IMR-90 (cell line): ENCODE measurements around the gene SRRM4. TPM values are rescaled to one million over a fixed set of nuclear protein-coding genes. Genes with fewer than 3 reads are reported as not detected.

Source experiments
- ATAC-seq: fragments of 200-7000 bp; cut with Tn5 transposase; 2 replicates; pipeline ENCODE4 v1.9.1; 2020; ENCODE audit warnings: low read depth, mild to moderate bottlenecking, moderate library complexity
- BruUV-seq: library from RNA; stranded (reverse); fragments of 400-500 nt; replicated peaks from 2 replicates; lab custom pipeline; 2021; lab: Mats Ljungman, UMichigan
- CTCF ChIA-PET: fragments of 300-600 bp; formaldehyde crosslinking; extraction: SDS; loops from one replicate; lab custom pipeline; 2021; ENCODE audit warnings: antibody characterized with exemption; lab: Yijun Ruan, JAX
- POLR2A ChIA-PET: fragments of 300-600 bp; sonication (Branson Sonifier 250); formaldehyde crosslinking; loops from one replicate; lab custom pipeline; 2022; ENCODE audit warnings: antibody characterized with exemption; ENCODE audit not compliant: unreplicated experiment; lab: Charles Lee
- DNase-seq: peaks from one replicate; pipeline ENCODE4 v3.0.0; 2013
- H2AFZ ChIP-seq: replicated peaks from 2 replicates; pipeline ENCODE3; 2013; ENCODE audit warnings: low read length, mild to moderate bottlenecking; ENCODE audit not compliant: poor library complexity
- H2AK5ac ChIP-seq: 2 replicates; pipeline ENCODE4 v1.6.1; 2013; ENCODE audit warnings: low read depth, low read length, inconsistent platforms
- H2AK9ac ChIP-seq: replicated peaks from 2 replicates; pipeline ENCODE3; 2013; ENCODE audit warnings: mild to moderate bottlenecking, low read depth, low read length, moderate library complexity; ENCODE audit not compliant: poor library complexity
- H2BK120ac ChIP-seq: 2 replicates; pipeline ENCODE4 v1.6.1; 2013; ENCODE audit warnings: low read depth, low read length, inconsistent platforms
- H2BK15ac ChIP-seq: 3 replicates; pipeline ENCODE4 v1.6.1; 2013; ENCODE audit warnings: low read depth, low read length, inconsistent platforms
- H2BK20ac ChIP-seq: 2 replicates; pipeline ENCODE4 v1.6.1; 2013; ENCODE audit warnings: low read depth, mild to moderate bottlenecking, inconsistent platforms, low read length, moderate library complexity
- H2BK5ac ChIP-seq: 2 replicates; pipeline ENCODE4 v1.6.1; 2013; ENCODE audit warnings: mild to moderate bottlenecking, low read depth, low read length, inconsistent platforms; ENCODE audit not compliant: poor library complexity, severe bottlenecking
- H3K14ac ChIP-seq: replicated peaks from 2 replicates; pipeline ENCODE4 v1.6.1; 2013; ENCODE audit warnings: low read depth, low read length, inconsistent platforms
- H3K18ac ChIP-seq: 2 replicates; pipeline ENCODE4 v1.6.1; 2013; ENCODE audit warnings: low read depth, low read length, control low read depth
- H3K23ac ChIP-seq: 2 replicates; pipeline ENCODE4 v1.6.1; 2013; ENCODE audit warnings: low read depth, low read length, inconsistent platforms
- H3K27ac ChIP-seq: 2 replicates; pipeline ENCODE4 v1.5.1; 2013; ENCODE audit warnings: mild to moderate bottlenecking, control low read depth, low read length; ENCODE audit not compliant: insufficient read depth
- H3K27me3 ChIP-seq: 2 replicates; pipeline ENCODE4 v1.6.1; 2013; ENCODE audit warnings: low read length; ENCODE audit not compliant: control insufficient read depth, insufficient read depth
- H3K36me3 ChIP-seq: 2 replicates; pipeline ENCODE4 v1.6.1; 2013; ENCODE audit warnings: low read length, mixed read lengths; ENCODE audit not compliant: control insufficient read depth, insufficient read depth
- H3K4ac ChIP-seq: 2 replicates; pipeline ENCODE4 v1.6.1; 2013; ENCODE audit warnings: low read depth, low read length, inconsistent platforms
- H3K4me1 ChIP-seq: 2 replicates; pipeline ENCODE4 v1.6.1; 2013; ENCODE audit warnings: low read length, mixed read lengths; ENCODE audit not compliant: control insufficient read depth, insufficient read depth
- H3K4me2 ChIP-seq: 2 replicates; pipeline ENCODE4 v1.6.1; 2013; ENCODE audit warnings: low read depth, mild to moderate bottlenecking, control low read depth, low read length, moderate library complexity
- H3K4me3 ChIP-seq: 2 replicates; pipeline ENCODE4 v1.5.1; 2013; ENCODE audit warnings: low read depth, mild to moderate bottlenecking, control low read depth, low read length, moderate library complexity; ENCODE audit not compliant: insufficient read depth
- H3K56ac ChIP-seq: 2 replicates; pipeline ENCODE4 v1.6.1; 2013; ENCODE audit warnings: low read length, inconsistent platforms; ENCODE audit not compliant: insufficient read depth; ENCODE audit errors: extremely low read depth
- H3K79me1 ChIP-seq, 2 experiments: 2 replicates each; pipeline ENCODE4 v1.6.1; 2013; ENCODE audit warnings: low read length in 2 of 2, inconsistent platforms in 1 of 2, low read depth in 1 of 2
- H3K9ac ChIP-seq: 2 replicates; pipeline ENCODE4 v1.6.1; 2013; ENCODE audit warnings: low read depth, low read length, control low read depth
- H3K9me1 ChIP-seq: 2 replicates; pipeline ENCODE4 v1.6.1; 2013; ENCODE audit warnings: low read length, inconsistent platforms; ENCODE audit not compliant: insufficient read depth
- H3K9me3 ChIP-seq: 2 replicates; pipeline ENCODE4 v1.6.1; 2013; ENCODE audit warnings: low read length; ENCODE audit not compliant: control insufficient read depth, insufficient read depth
- H4K20me1 ChIP-seq: 2 replicates; pipeline ENCODE4 v1.6.1; 2013; ENCODE audit warnings: low read length, inconsistent platforms; ENCODE audit not compliant: insufficient read depth
- H4K5ac ChIP-seq: 2 replicates; pipeline ENCODE4 v1.6.1; 2013; ENCODE audit warnings: mild to moderate bottlenecking, low read depth, low read length, control low read depth
- H4K8ac ChIP-seq, 2 experiments: 2 replicates each; pipeline ENCODE4 v1.6.1; 2013; ENCODE audit warnings: low read depth in 2 of 2, low read length in 2 of 2, control low read depth in 1 of 2, inconsistent platforms in 1 of 2
- H4K91ac ChIP-seq: 2 replicates; pipeline ENCODE4 v1.6.1; 2013; ENCODE audit warnings: low read depth, low read length, inconsistent platforms; ENCODE audit not compliant: insufficient read depth
- BHLHE40 ChIP-seq: fragments of 150-350 bp; IDR thresholded peaks from 2 replicates; pipeline ENCODE4 v1.6.1; 2016; ENCODE audit warnings: mild to moderate bottlenecking, low read depth, low read length
- CEBPB ChIP-seq: IDR thresholded peaks from 2 replicates; pipeline ENCODE4 v1.6.1; 2012; ENCODE audit warnings: low read depth, low read length, improper control_type of control experiment
- CHD1 ChIP-seq: IDR thresholded peaks from 2 replicates; pipeline ENCODE4 v1.6.1; 2012; ENCODE audit warnings: low read depth, low read length, improper control_type of control experiment
- ELK1 ChIP-seq: fragments of 150-350 bp; IDR thresholded peaks from 2 replicates; pipeline ENCODE4 v1.6.1; 2016; ENCODE audit warnings: low read depth, mild to moderate bottlenecking, low read length, moderate library complexity, borderline replicate concordance
- FOS ChIP-seq: fragments of 150-350 bp; IDR thresholded peaks from 2 replicates; pipeline ENCODE4 v1.6.1; 2016; ENCODE audit warnings: low read depth, low read length
- MAFK ChIP-seq: IDR thresholded peaks from 2 replicates; pipeline ENCODE4 v1.6.1; 2012; ENCODE audit warnings: low read depth, low read length, improper control_type of control experiment
- MAZ ChIP-seq: IDR thresholded peaks from 2 replicates; pipeline ENCODE4 v1.6.1; 2012; ENCODE audit warnings: low read depth, mild to moderate bottlenecking, low read length, improper control_type of control experiment, moderate library complexity, borderline replicate concordance
- MXI1 ChIP-seq: IDR thresholded peaks from 2 replicates; pipeline ENCODE4 v1.6.1; 2012; ENCODE audit warnings: low read depth, mild to moderate bottlenecking, low read length, moderate library complexity, borderline replicate concordance
- POLR2A ChIP-seq: IDR thresholded peaks from 2 replicates; pipeline ENCODE4 v1.6.1; 2012; ENCODE audit warnings: mild to moderate bottlenecking, low read depth, low read length
- RAD21 ChIP-seq: IDR thresholded peaks from 2 replicates; pipeline ENCODE4 v1.6.1; 2012; ENCODE audit warnings: low read length, improper control_type of control experiment
- RFX5 ChIP-seq: IDR thresholded peaks from 2 replicates; pipeline ENCODE4 v1.8.0; 2012; ENCODE audit warnings: low read depth, mild to moderate bottlenecking, low read length, moderate library complexity
- SMC3 ChIP-seq: fragments of 150-350 bp; IDR thresholded peaks from 2 replicates; pipeline ENCODE4 v1.6.1; 2016; ENCODE audit warnings: low read depth, mild to moderate bottlenecking, antibody characterized with exemption, low read length, moderate library complexity
- WGBS, 2 experiments: methylation state at CpG; one replicate each; pipeline versions ENCODE4 v1.1.5 to v1.1.7; 2013; ENCODE audit warnings: missing lambda C conversion rate in 2 of 2; ENCODE audit not compliant: insufficient read length in 1 of 2; ENCODE audit errors: extremely low coverage in 2 of 2; 5-methylcytosine and 5-hydroxymethylcytosine counted together
- dilution Hi-C: fragments of 300-500 bp; cut with HindIII; formaldehyde crosslinking; loops from one replicate; pipeline ENCODE4 v1.14.3; 2018; ENCODE audit warnings: low sequenced_read_pairs; ENCODE audit not compliant: unreplicated experiment
- in situ Hi-C: fragments of 300-500 bp; cut with MboI; formaldehyde crosslinking; loops from 3 replicates; pipeline ENCODE4 v1.14.3; 2019; ENCODE audit warnings: low sequenced_read_pairs, inconsistent platforms, mixed read lengths
- intact Hi-C: fragments of 100-400 bp; cut with micrococcal nuclease; formaldehyde crosslinking; loops from 2 replicates; pipeline ENCODE4 v1.10.0; 2022
- polyA plus RNA-seq, 3 experiments: library from polyadenylated mRNA; depleted of rRNA; stranded (reverse); fragments of >200 nt; gene quantifications; 2 replicates each; pipeline ENCODE4 v1.2.3, GENCODE V29; 2012; ENCODE audit warnings: low replicate concordance in 1 of 3
- total RNA-seq: library from RNA; depleted of rRNA; stranded (reverse); fragments of >200 nt; gene quantifications from 2 replicates; pipeline ENCODE4 v1.2.3, GENCODE V29; 2012
- TF ChIP-seq, protein P1 (sequence below): fragments of 150-350 bp; IDR thresholded peaks from 2 replicates; pipeline ENCODE4 v1.6.1; 2017; ENCODE audit warnings: mild to moderate bottlenecking, antibody characterized with exemption, low read length, low read depth
- TF ChIP-seq, protein P2 (sequence below): conservative IDR thresholded peaks from 2 replicates; pipeline ENCODE4 v1.5.1; 2012; ENCODE audit warnings: mild to moderate bottlenecking, low read depth, low read length, improper control_type of control experiment

Gene SRRM4
- total and polyA plus RNA-seq, 2 of the 4 experiments (the other 2 are of a cell fraction) = not detected

DNA sequence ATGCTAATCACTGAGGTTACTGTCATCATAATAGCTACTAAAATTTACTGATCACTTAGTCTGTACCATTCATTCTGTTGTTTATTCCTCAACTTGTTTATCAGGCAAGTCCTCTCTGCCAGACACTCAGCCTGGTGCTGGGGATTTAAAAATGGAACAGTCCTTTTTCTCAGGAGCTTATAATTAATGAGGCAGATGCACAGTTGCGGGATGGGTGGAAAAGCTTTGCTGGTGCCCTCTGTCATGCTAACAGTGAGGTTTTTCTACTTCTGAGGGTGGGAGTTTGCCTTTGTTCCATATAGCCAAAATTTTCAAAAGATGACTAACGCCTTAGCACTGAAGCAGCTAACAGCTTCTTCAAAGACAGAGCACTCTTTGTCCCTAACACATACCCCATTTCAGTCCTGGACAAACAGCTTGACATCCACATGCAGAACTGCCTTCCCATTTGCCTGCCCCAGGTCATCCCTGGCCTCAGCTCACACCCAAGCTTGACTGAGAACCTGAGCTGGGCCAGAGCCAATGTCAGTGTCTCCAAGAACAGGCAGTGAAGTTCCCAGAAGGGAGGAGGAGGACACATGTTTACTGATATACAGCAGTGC, 166.6 kb downstream of the SRRM4 start:
- H3K56ac ChIP-seq = no peak overlapping the region
- dilution Hi-C loops = no loop called here

More for the DNA sequence above, 166.6 kb downstream of the SRRM4 start:
- no peak overlapping the region for H4K91ac ChIP-seq
- H2AK9ac ChIP-seq = no peak overlapping the region
- ChIA-PET CTCF (no interaction called here), POLR2A (no interaction called here)
- H4K20me1 ChIP-seq = no peaks in the 10 kb centered on the region
- no peak overlapping the region for H2AK5ac ChIP-seq
- H3K14ac ChIP-seq = no peak overlapping the region
- H3K18ac ChIP-seq = no peak overlapping the region
- H3K9ac ChIP-seq = no peak overlapping the region
- no peak overlapping the region for H4K5ac ChIP-seq
- no peaks in the 10 kb centered on the region for H3K36me3 ChIP-seq
- 0 out of 2 replicates have a peak, but pooled peaks cover 2% of the 10 kb centered on the region for H3K27me3 ChIP-seq
- ATAC-seq (no peak), DNase-seq (no peak)
- H2AFZ ChIP-seq = no peak overlapping the region
- no peak overlapping the region for H3K4me3 ChIP-seq
- intact Hi-C loops = no loop called here
- WGBS, 2 experiments = no CpG with 5 or more reads among the region's 2 CpGs
- no TSS peak for BruUV-seq
- H3K23ac ChIP-seq = no peak overlapping the region
- no peak overlapping the region for H2BK20ac ChIP-seq
- no peak overlapping the region for H3K4ac ChIP-seq
- H3K9me3 ChIP-seq = 0 out of 2 replicates have a peak, but pooled peaks cover 2% of the 10 kb centered on the region
- no peak overlapping the region for H2BK15ac ChIP-seq
- H2BK5ac ChIP-seq = no peak overlapping the region
- H3K4me2 ChIP-seq = no peak overlapping the region
- H3K4me1 ChIP-seq = no peaks in the 10 kb centered on the region
- no peaks in the 10 kb centered on the region for H3K79me1 ChIP-seq
- no peak overlapping the region for H4K8ac ChIP-seq
- in situ Hi-C loops = no loop called here
- no peak overlapping the region for H2BK120ac ChIP-seq
- TF ChIP-seq CEBPB (no peak), RFX5 (no peak), POLR2A (no peak), RAD21 (no peak), MAZ (no peak), ELK1 (no peak), CHD1 (no peak), MXI1 (no peak), BHLHE40 (no peak), MAFK (no peak), FOS (no peak), SMC3 (no peak)
- TF ChIP-seq, protein P1, sequence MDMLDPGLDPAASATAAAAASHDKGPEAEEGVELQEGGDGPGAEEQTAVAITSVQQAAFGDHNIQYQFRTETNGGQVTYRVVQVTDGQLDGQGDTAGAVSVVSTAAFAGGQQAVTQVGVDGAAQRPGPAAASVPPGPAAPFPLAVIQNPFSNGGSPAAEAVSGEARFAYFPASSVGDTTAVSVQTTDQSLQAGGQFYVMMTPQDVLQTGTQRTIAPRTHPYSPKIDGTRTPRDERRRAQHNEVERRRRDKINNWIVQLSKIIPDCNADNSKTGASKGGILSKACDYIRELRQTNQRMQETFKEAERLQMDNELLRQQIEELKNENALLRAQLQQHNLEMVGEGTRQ = no peak
- TF ChIP-seq, protein P2, sequence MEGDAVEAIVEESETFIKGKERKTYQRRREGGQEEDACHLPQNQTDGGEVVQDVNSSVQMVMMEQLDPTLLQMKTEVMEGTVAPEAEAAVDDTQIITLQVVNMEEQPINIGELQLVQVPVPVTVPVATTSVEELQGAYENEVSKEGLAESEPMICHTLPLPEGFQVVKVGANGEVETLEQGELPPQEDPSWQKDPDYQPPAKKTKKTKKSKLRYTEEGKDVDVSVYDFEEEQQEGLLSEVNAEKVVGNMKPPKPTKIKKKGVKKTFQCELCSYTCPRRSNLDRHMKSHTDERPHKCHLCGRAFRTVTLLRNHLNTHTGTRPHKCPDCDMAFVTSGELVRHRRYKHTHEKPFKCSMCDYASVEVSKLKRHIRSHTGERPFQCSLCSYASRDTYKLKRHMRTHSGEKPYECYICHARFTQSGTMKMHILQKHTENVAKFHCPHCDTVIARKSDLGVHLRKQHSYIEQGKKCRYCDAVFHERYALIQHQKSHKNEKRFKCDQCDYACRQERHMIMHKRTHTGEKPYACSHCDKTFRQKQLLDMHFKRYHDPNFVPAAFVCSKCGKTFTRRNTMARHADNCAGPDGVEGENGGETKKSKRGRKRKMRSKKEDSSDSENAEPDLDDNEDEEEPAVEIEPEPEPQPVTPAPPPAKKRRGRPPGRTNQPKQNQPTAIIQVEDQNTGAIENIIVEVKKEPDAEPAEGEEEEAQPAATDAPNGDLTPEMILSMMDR = no peak
- no peaks in the 10 kb centered on the region for H3K9me1 ChIP-seq
- H3K27ac ChIP-seq = no peak overlapping the region
